Measurements from ENCODE around the gene ZNF19. TPM values are rescaled to one million over a fixed set of nuclear protein-coding genes. Genes with fewer than 3 reads are reported as not detected.

ZNF19 gene
- total RNA-seq, 1 experiment from 2014 or later, result 4.7 TPM

- no CpG with 5 or more reads among the region's 25 CpGs for WGBS (ENCODE audit: extremely low coverage, insufficient read length, low lambda C conversion rate)
- peak; percentile 76 for TF ChIP-seq CTCF (conservative IDR thresholded peaks at IDR 0.05)
- Histone ChIP-seq H3K23ac (ENCODE audit: insufficient read length, low read depth, low read length) (no peak overlapping the region), H3T11ph (ENCODE audit: low read length) (no peak overlapping the region), H2BK5ac (ENCODE audit: insufficient read length, low read length) (no peak overlapping the region), H3K27me3 (ENCODE audit: insufficient read depth, low read length) (no peaks in the 10 kb centered on the region), H3K18ac (ENCODE audit: insufficient read length, low read depth, low read length) (peak overlapping the region; percentile 59), H3K4me2 (ENCODE audit: insufficient read depth, insufficient read length, low read length) (no peak overlapping the region), H3K14ac (ENCODE audit: insufficient read depth, low read length) (no peak overlapping the region), H3K79me2 (ENCODE audit: insufficient read depth, low read length) (no peaks in the 10 kb centered on the region), H3K4ac (ENCODE audit: low read depth, low read length) (no peak overlapping the region), H4K20me1 (ENCODE audit: control insufficient read depth, insufficient read depth, insufficient read length) (no peaks in the 10 kb centered on the region), H3K56ac (ENCODE audit: insufficient read length, low read depth, low read length) (no peak overlapping the region), H2BK120ac (ENCODE audit: low read depth, low read length, poor library complexity, severe bottlenecking) (no peak overlapping the region), H3K27ac (ENCODE audit: insufficient read length, low read depth, low read length) (no peak overlapping the region), H2AFZ (ENCODE audit: low read length) (no peak overlapping the region), H2BK20ac (ENCODE audit: low read depth, low read length, poor library complexity, severe bottlenecking) (no peak overlapping the region), H2AK5ac (ENCODE audit: insufficient read length, low read length) (no peak overlapping the region), H4K91ac (ENCODE audit: insufficient read length, low read depth, low read length) (no peak overlapping the region), H2BK15ac (ENCODE audit: low read depth, low read length) (no peak overlapping the region), H3K9ac (ENCODE audit: extremely low read depth, insufficient read length, low read length) (no peak overlapping the region), H3K4me1 (ENCODE audit: insufficient read depth, low read length) (no peaks in the 10 kb centered on the region), H4K8ac (replicated peaks; ENCODE audit: insufficient read length, low read depth, low read length) (no peak overlapping the region), H3K79me1 (ENCODE audit: insufficient read depth, low read depth, low read length, poor library complexity, severe bottlenecking) (no peaks in the 10 kb centered on the region), H3K9me3 (ENCODE audit: control insufficient read depth, low read depth, low read length) (no peaks in the 10 kb centered on the region), H4K5ac (ENCODE audit: insufficient read length, low read depth, low read length) (no peak overlapping the region), H3K23me2 (ENCODE audit: insufficient read length, low read depth, low read length, poor library complexity, severe bottlenecking) (no peaks in the 10 kb centered on the region), H2BK12ac (ENCODE audit: insufficient read length, low read depth, low read length) (no peak overlapping the region)
- no peak overlapping the region; a peak in 2 of 7 replicates for H3K27ac Mint-ChIP-seq
- peaks cover 2 to 7% (median 7%) of the 10 kb centered on the region in 3 experiments; a peak in 5 of 7 replicates for H3K36me3 Mint-ChIP-seq (ENCODE audit: insufficient read depth in 1 of 3, low read depth in 3 of 3)
- H3K4me1 Mint-ChIP-seq, result peaks cover 0 to 3% of the 10 kb centered on the region in 2 experiments; a peak in 1 of 4 replicates
- peak; percentile 73 for DNase-seq
- H3K4me3 Mint-ChIP-seq, result no peak overlapping the region
- H3K9me3 Mint-ChIP-seq, result peaks cover 17 to 20% of the 10 kb centered on the region in 2 experiments
- H3K27me3 Mint-ChIP-seq (ENCODE audit: low read depth), result peaks cover 19% of the 10 kb centered on the region
Observed at GRCh38 chr16:71440669-71441347, 48.3 kb downstream of the ZNF19 start.

All from H9 (cell line).